B cell (primary cell): ENCODE results near the gene TEX264. TPM values are rescaled to one million over a fixed set of nuclear protein-coding genes. Genes with fewer than 3 reads are reported as not detected.
A peak's percentile ranks its signal among the peaks of the same experiment; 100 is the strongest.

ENCODE experiments used
- ATAC-seq: fragments of 200-7000 bp; cut with Tn5 transposase; one replicate; pipeline ENCODE4 v1.10.0; 2021; ENCODE audit warnings: low read depth, mild to moderate bottlenecking, moderate number of reproducible peaks, moderate library complexity
- CTCF ChIA-PET: fragments of 350-600 bp; sonication (Branson Sonifier 250); formaldehyde crosslinking; loops from one replicate; lab custom pipeline; 2021; ENCODE audit warnings: antibody characterized with exemption, inconsistent platforms; lab: Charles Lee
- POLR2A ChIA-PET: fragments of 350-600 bp; sonication (Branson Sonifier 250); formaldehyde crosslinking; loops from one replicate; lab custom pipeline; 2021; ENCODE audit warnings: antibody characterized with exemption; lab: Charles Lee
- DNase-seq: peaks from one replicate; pipeline ENCODE4 v3.0.0; 2013
- H2AFZ ChIP-seq: 2 replicates; pipeline ENCODE4 v1.6.1; 2012; ENCODE audit warnings: mild to moderate bottlenecking, low read depth, low read length; ENCODE audit not compliant: insufficient read depth, poor library complexity, severe bottlenecking
- H3K27ac ChIP-seq, 2 donors: 1 replicate in 1 of 2; 2 replicates in 1 of 2; pipeline ENCODE4 v1.5.1; 2012 to 2013; ENCODE audit warnings: low read length in 2 of 2, mild to moderate bottlenecking in 2 of 2, moderate library complexity in 1 of 2
- H3K27me3 ChIP-seq, 4 experiments: fragments of 200-600 bp in 1 of 4; sonication (generic) in 1 of 4; replicated peaks in 1 of 4; 1 replicate in 2 of 4; 2 replicates in 2 of 4; pipeline versions ENCODE4 v1.6.1 to v1.7.0; 2013 to 2016; ENCODE audit warnings: low read length in 3 of 4, mild to moderate bottlenecking in 2 of 4, mixed read lengths in 1 of 4, moderate library complexity in 1 of 4; ENCODE audit not compliant: insufficient read depth in 4 of 4, control insufficient read depth in 3 of 4; ENCODE audit errors: control extremely low read depth in 1 of 4
- H3K36me3 ChIP-seq, 2 experiments: replicated peaks in 1 of 2; 1 replicate in 1 of 2; 2 replicates in 1 of 2; pipeline versions ENCODE4 v1.6.1 to v1.7.1; 2013; ENCODE audit warnings: low read length in 1 of 2; ENCODE audit not compliant: insufficient read depth in 2 of 2, control insufficient read depth in 1 of 2; ENCODE audit errors: control extremely low read depth in 1 of 2, extremely low read depth in 1 of 2
- H3K4me1 ChIP-seq, 2 donors: fragments of 200-600 bp in 1 of 2; sonication (generic) in 1 of 2; 1 replicate in 1 of 2; 2 replicates in 1 of 2; pipeline versions ENCODE4 v1.5.1 to v1.6.1; 2013 to 2017; ENCODE audit warnings: low read length in 2 of 2; ENCODE audit not compliant: control insufficient read depth in 2 of 2, insufficient read depth in 2 of 2
- H3K4me2 ChIP-seq: replicated peaks from 2 replicates; pipeline ENCODE3; 2012; ENCODE audit warnings: mild to moderate bottlenecking, low read depth, low read length; ENCODE audit not compliant: poor library complexity, severe bottlenecking
- H3K4me3 ChIP-seq, 5 experiments: fragments of 200-600 bp in 1 of 5; sonication (generic) in 1 of 5; 1 replicate in 3 of 5; 2 replicates in 2 of 5; pipeline versions ENCODE4 v1.5.1 to v1.7.0; 2011 to 2016; ENCODE audit warnings: low read length in 4 of 5, mild to moderate bottlenecking in 4 of 5, low read depth in 2 of 5, control low read depth in 1 of 5, moderate library complexity in 1 of 5; ENCODE audit not compliant: insufficient read depth in 1 of 5; ENCODE audit errors: control extremely low read depth in 1 of 5, extremely low read depth in 1 of 5
- H3K79me2 ChIP-seq: fragments of 200-600 bp; sonication (generic); one replicate; pipeline ENCODE4 v1.6.0; 2016; ENCODE audit warnings: low read length; ENCODE audit not compliant: control insufficient read depth, insufficient read depth
- H3K9ac ChIP-seq: fragments of 200-600 bp; sonication (generic); 2 replicates; pipeline ENCODE4 v1.6.1; 2017; ENCODE audit warnings: mild to moderate bottlenecking, low read length, moderate library complexity
- H3K9me3 ChIP-seq, 3 donors: one replicate each; pipeline versions ENCODE4 v1.6.1 to v1.7.1; 2013; ENCODE audit warnings: low read length in 2 of 3; ENCODE audit not compliant: control insufficient read depth in 2 of 3, insufficient read depth in 1 of 3; ENCODE audit errors: control extremely low read depth in 1 of 3
- H4K20me1 ChIP-seq: 2 replicates; pipeline ENCODE4 v1.6.0; 2012; ENCODE audit warnings: mild to moderate bottlenecking, low read length; ENCODE audit not compliant: insufficient read depth, control insufficient read depth, poor library complexity, severe bottlenecking
- H3K27ac Mint-ChIP-seq: one replicate; pipeline ENCODE4 v1.8.0; 2021; ENCODE audit warnings: mixed read lengths
- H3K27me3 Mint-ChIP-seq: one replicate; pipeline ENCODE4 v1.8.0; 2021; ENCODE audit warnings: mixed read lengths
- H3K4me1 Mint-ChIP-seq: one replicate; pipeline ENCODE4 v1.8.0; 2021; ENCODE audit warnings: mixed read lengths
- H3K4me3 Mint-ChIP-seq: one replicate; pipeline ENCODE4 v1.8.0; 2021; ENCODE audit warnings: mixed read lengths
- H3K9me3 Mint-ChIP-seq: one replicate; pipeline ENCODE4 v1.8.0; 2022; ENCODE audit warnings: mixed read lengths; ENCODE audit not compliant: insufficient read depth
- CTCF ChIP-seq: fragments of 200-600 bp; IDR thresholded peaks from one replicate; pipeline ENCODE4 v1.8.0; 2022; ENCODE audit warnings: antibody characterized with exemption, mild to moderate bottlenecking
- EZH2 ChIP-seq: IDR thresholded peaks from 2 replicates; pipeline ENCODE4 v1.6.1; 2012; ENCODE audit warnings: borderline replicate concordance, low read depth, mild to moderate bottlenecking, moderate library complexity, low read length; ENCODE audit not compliant: insufficient read depth, poor library complexity, severe bottlenecking
- WGBS: methylation state at CpG from one replicate; pipeline ENCODE4 v1.1.5; 2013; ENCODE audit warnings: missing lambda C conversion rate; ENCODE audit not compliant: insufficient coverage; 5-methylcytosine and 5-hydroxymethylcytosine counted together
- intact Hi-C: fragments of 100-400 bp; cut with micrococcal nuclease; formaldehyde crosslinking; loops from one replicate; pipeline ENCODE4 v1.10.0; 2022
- polyA plus RNA-seq: library from polyadenylated mRNA; depleted of rRNA; stranded (reverse); fragments of >200 nt; gene quantifications from 2 replicates; pipeline ENCODE4 v1.2.3, GENCODE V29; 2012
- total RNA-seq, 2 donors: library from RNA; stranded (reverse); fragments of 120-200 nt in 1 of 2; gene quantifications; 1 replicate in 1 of 2; 2 replicates in 1 of 2; pipeline versions ENCODE4 v1.2.3 to v1.2.4, GENCODE V29; 2013 to 2022

Gene TEX264
- total and polyA plus RNA-seq, 2 donors (not counting 1 experiment from before 2014, with no cell fraction given), result 39.1 to 79.7 TPM

- peak overlapping the region; percentile 74 for H3K4me2 ChIP-seq
- ATAC-seq (no peak), DNase-seq (no peak)
- H3K79me2 ChIP-seq, result peaks cover 72% of the 10 kb centered on the region
- ChIA-PET POLR2A (interaction anchor here (1.1 kb wide), 1 partner anchor 12 kb away, joined by 3 read pairs; no protein-coding TSS in a partner anchor), CTCF (interaction anchor here (1.0 to 2.1 kb wide), 5 partner anchors 11 to 185 kb away, joined by 3 to 20 read pairs (median 5); partner anchors contain the start of gene DCAF1)
- peak overlapping the region; percentile 93 for H3K27ac Mint-ChIP-seq
- no peak for TF ChIP-seq CTCF
- TF ChIP-seq EZH2, result no peak
- H3K36me3 ChIP-seq, result peaks cover 0 to 57% of the 10 kb centered on the region in 2 experiments
- H3K9ac ChIP-seq, result peak overlapping the region; percentile 46
- peak overlapping the region; percentile 82 for H3K4me3 Mint-ChIP-seq
- no peaks in the 10 kb centered on the region for H3K27me3 Mint-ChIP-seq
- H3K27me3 ChIP-seq, result no peaks in the 10 kb centered on the region
- H3K4me3 ChIP-seq, result peak overlapping the region in 2 of 5 experiments; percentile 17 to 46
- 84% methylated on average over 4 of the region's 4 CpGs for WGBS
- H3K4me1 ChIP-seq, result peaks cover 50 to 71% of the 10 kb centered on the region in 2 donors
- H3K9me3 ChIP-seq, result no peaks in the 10 kb centered on the region
- peaks cover 58% of the 10 kb centered on the region for H3K4me1 Mint-ChIP-seq
- intact Hi-C loops, result loop anchor here (2.0 kb wide), 1 partner anchor 15 kb away; the partner anchor contains the start of gene TEX264
- no peaks in the 10 kb centered on the region for H3K9me3 Mint-ChIP-seq
- peak overlapping the region; percentile 45 for H2AFZ ChIP-seq
- peaks cover 9% of the 10 kb centered on the region for H4K20me1 ChIP-seq
- peak overlapping the region; percentile 87 for H3K27ac ChIP-seq
Observed at GRCh38 chr3:51686056-51686455, 15.0 kb downstream of the TEX264 start.

- Histone ChIP-seq H3K4me3 (peak overlapping the region in 2 of 5 experiments; percentile 17 to 46), H3K27ac (peak overlapping the region; percentile 87), H3K9ac (peak overlapping the region; percentile 46), H3K4me2 (peak overlapping the region; percentile 74), H3K9me3 (no peaks in the 10 kb centered on the region), H3K79me2 (peaks cover 78% of the 10 kb centered on the region), H4K20me1 (peaks cover 9% of the 10 kb centered on the region), H2AFZ (peak overlapping the region; percentile 45), H3K27me3 (no peaks in the 10 kb centered on the region), H3K4me1 (peaks cover 44 to 65% of the 10 kb centered on the region in 2 donors), H3K36me3 (peaks cover 0 to 62% of the 10 kb centered on the region in 2 experiments)
- ChIA-PET CTCF (interaction anchor here (1.0 to 2.1 kb wide), 6 partner anchors 11 to 297 kb away, joined by 3 to 20 read pairs (median 5); partner anchors contain the start of gene DCAF1), POLR2A (interaction anchor here (1.1 kb wide), 1 partner anchor 13 kb away, joined by 3 read pairs; no protein-coding TSS in a partner anchor)
- 18% methylated on average over 5 of the region's 10 CpGs for WGBS
- DNase-seq (peak; percentile 86), ATAC-seq (peak; percentile 89)
- Mint-ChIP-seq H3K4me3 (peak overlapping the region; percentile 82), H3K9me3 (no peaks in the 10 kb centered on the region), H3K27me3 (no peaks in the 10 kb centered on the region), H3K4me1 (peaks cover 52% of the 10 kb centered on the region), H3K27ac (peak overlapping the region; percentile 93)
- no peak for TF ChIP-seq CTCF
- no peak for TF ChIP-seq EZH2
- intact Hi-C loops, result loop anchor here (2.0 kb wide), 1 partner anchor 16 kb away; the partner anchor contains the start of gene TEX264
Observed at GRCh38 chr3:51686512-51687215, 15.6 kb downstream of the TEX264 start.
